Measurements from ENCODE around the gene GALNT9.
"Not testable (repeated sequence)": the region's sequence is repeated elsewhere in the genome, so short reads cannot be mapped to it uniquely, and the experiment has no call there.

GALNT9 gene

DNA sequence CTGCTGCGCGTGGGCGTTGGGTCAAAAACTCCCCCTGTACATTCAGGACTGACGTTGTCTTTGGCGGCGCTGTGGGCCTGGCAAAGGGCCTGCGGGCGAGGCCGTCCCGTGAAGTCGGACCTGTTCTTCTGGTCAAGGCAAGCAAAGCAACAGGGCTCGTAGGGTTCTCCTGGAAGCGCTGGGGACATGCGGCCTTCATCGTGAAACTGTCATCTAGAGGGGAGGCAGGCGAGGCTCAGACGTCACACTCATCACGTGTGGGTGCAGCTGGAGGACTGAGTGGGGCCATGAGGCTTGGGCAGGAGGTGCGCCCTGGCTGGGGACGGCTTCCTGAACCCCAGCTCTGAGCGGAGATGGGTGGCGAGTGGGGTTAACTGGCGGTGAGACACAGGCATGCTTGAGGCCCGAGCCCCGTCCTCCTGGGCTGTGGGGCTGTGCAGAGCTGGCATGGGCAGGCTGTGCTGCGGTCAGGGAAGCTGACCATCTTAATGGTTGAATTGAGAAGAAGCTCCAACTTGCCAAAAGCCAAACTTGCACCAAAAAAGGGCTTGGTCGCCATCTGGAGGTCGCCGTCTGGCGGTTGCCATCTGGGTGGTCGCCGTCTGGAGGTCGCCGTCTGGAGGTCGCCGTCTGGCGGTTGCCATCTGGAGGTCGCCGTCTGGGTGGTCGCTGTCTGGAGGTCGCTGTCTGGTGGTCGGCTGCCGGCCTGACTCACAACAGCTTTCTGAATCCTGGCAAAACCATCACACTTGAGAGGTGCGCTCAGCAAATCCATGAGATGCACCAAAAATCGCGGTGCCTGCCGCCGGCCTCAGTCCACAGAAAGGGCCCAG lies 119.0 kb downstream of the GALNT9 start:
- no peak for DNase-seq

DNA sequence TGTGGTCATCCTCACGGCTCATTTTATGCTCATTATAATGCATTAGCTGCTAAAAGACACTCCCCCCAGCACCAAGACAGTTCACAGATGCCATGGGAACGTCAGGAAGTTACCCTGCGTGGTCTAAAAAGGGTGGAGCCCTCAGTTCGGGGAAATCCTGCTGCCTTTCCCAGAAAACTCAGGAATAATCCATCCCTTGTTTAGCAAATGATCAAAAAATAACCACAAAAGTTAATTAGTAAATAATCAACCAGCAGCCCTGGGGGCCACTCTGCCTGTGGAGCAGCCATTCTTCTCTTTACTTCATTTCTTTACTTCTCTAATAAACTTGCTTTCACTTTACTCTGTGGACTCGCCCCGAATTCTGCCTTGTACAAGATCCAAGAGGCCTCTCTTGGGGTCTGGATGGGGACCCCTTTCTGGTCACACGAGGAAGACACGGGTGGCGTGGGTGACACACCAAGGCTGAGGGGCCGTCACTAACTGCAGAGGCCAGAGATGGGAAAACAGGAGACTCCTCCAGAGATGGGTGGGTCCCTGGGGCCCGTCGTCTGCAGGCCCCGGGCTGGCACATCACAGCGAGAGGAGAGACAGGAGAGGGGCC lies 119.7 kb downstream of the GALNT9 start:
- DNase-seq = no peak

DNA sequence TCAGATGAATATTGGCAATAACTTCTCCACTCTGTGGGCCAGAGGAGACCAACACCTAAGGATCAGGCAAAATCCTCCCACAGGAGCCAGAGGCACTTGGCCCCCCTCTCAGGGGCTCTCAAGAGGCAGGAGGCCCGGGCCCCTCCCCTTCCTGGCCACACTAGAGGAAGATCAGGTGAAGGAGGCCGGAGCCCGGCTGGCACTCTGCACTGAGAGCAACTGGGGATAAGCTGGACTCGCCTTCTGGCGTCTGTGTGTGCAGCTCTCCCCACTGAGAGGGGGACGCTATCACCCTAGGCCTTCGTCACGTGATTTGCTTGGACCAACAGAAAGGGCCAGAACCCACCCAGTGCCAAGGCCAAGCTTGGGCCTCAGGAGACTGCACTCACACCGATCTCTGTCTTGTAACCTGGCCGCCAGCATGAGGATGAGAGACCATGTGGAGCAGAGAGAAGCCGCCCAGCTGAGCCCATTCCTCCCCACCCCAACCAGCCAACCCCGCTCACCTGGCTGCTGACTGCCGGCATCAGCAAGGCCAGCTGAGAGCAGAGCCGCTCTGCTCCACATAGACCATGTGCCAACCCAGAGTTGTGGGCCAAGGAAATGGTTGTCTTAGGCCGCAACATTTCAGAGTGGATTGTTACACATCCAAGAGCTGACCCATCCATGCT lies 121.1 kb downstream of the GALNT9 start:
- DNase-seq = no peak

DNA sequence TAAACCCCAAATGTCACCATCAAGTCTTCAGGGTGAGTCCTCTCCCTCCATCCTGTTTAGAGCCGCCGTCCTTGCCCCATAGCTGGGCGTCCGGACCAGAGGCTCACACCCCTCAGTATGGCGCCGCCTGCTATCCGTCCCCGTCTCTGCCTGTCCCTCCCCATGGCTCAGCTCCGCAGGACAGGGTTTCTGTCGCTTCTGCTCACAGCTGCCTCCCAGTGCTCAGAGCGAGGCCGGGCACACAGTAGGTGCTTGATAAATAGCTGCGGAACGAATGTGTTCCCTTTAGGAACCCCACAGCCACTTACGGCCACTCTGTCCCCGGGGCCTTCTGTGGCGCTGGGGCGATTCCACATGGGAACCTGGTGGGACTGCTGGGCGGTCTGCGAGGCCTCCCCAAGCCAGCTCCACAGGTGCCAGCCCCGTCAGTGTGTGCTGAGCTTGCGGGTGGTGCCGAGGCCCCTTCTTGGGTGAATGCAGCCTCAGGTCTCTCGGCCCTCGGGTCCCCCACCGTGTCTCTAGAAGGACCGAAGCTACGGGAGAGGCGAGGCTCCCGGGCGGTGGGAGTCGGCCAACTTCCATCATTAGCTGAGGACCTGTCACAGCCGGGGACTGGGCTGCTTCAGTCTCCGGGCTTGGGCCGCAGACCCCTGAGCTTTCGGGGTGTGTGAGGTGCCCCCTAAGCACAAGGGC lies 122.2 kb downstream of the GALNT9 start:
- DNase-seq = no peak

DNA sequence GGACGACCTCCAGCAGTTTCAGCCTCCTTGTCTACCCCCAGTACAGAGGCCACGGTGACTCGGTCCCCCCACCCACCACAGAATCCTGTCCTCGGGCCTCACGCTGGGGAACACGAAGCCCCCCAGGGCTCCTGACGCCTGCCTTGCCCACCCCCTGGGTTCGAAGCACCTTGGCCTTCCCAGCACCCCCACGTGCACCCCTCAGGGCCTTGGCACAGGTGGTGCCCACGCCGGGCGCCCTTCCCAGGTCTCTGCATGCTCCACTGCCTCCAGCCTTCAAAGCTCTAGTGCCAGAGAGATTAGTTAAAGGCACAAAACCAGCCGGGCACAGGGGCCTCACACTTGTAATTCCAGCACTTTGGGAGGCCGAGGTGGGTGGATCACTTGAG lies 123.3 kb downstream of the GALNT9 start:
- DNase-seq = no peak

DNA sequence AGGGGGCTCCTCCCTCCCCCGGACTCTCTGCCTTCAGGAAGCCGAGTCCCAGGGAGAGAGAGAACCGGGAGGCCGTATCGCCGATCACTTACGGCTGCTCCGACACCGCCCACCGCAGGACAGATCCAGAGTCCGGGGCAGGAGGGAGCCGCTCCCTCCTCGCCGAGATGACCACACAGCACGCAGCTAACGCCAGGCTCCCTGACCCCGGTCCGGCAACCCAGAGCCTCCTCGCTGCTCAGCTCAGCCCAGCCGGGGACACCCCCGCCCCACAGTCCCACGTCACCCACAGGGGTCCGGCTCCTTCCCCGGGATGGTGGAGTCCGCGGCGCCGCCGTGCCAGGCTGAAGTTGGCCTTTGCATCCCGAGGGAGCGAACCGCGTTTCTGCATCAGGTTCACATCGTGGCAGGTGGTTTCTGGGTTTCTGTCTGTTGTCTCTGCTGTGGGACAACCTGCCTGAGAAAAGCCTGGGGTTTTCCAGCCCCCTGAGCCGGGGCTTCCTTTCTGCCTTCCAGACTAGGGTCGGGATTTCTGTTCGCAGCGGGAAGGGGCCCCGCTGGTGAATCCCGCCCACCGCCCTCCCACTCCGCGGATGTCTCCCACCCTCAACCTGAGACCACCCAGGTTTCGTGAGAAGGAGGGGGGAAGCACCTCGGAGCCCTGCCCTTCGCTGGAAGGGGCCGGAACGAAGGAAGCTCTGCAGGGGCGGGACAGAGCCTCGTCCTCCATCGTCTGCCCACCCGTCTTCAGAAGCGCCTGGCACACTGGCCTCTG lies 123.9 kb downstream of the GALNT9 start:
- DNase-seq = no peak

DNA sequence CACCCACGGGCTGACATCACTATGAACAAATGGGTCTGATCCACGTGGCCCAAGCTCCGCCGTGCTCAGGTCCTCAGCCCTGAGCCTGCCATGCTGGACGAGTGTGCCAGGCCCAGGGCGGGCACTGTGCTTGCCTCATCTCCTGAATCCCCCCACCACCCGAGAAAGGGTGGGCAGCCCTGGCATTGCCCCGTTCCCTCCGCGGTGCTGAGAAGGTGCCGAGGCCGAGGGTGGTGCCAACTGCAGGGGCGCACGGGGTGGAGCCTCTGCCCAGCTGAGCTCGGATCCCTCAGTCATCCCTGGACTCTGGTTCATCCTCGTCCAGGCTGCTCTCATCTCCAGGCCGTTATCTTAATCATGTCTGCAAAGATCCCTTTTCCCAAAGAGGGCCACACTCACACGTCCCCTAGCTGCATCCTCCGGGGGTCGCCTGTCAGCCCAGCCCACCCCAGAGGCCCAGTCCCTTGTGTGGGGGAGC lies 124.6 kb downstream of the GALNT9 start:
- no peak for DNase-seq

DNA sequence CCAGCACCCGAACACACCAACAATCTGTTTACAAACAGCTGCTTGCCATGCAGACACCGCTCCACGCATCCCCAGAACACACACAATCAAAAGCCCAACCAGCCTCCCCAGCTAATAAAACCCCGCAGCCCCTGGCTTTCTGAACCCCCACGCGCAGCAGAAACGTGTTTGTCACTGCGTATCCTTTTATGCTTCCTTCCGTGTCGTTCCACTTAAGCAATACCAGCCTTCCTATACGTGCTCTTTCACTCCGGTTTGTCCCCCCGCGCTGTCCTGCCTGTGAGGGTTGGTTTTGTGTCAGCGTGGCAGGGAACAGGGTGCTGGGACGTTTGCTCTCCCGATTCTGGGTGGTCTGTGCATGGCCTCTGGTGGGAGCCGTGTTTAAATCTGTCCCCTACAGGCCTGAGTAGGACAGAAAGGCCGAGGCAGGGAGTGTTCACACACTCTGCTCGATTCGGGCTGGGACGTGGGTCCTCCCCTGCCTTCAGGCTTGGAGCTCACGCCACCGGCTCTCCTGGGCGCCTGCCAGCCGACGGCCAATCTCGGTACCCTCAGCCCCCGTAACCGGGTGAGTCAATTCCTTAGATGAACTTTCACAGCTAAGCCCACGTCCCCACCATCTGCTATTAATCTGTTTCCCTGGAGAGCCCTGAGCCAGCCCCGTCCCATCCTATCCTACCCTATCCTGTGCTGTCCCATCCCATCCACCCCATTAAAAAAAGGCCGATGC lies 125.2 kb downstream of the GALNT9 start:
- DNase-seq = no peak

DNA sequence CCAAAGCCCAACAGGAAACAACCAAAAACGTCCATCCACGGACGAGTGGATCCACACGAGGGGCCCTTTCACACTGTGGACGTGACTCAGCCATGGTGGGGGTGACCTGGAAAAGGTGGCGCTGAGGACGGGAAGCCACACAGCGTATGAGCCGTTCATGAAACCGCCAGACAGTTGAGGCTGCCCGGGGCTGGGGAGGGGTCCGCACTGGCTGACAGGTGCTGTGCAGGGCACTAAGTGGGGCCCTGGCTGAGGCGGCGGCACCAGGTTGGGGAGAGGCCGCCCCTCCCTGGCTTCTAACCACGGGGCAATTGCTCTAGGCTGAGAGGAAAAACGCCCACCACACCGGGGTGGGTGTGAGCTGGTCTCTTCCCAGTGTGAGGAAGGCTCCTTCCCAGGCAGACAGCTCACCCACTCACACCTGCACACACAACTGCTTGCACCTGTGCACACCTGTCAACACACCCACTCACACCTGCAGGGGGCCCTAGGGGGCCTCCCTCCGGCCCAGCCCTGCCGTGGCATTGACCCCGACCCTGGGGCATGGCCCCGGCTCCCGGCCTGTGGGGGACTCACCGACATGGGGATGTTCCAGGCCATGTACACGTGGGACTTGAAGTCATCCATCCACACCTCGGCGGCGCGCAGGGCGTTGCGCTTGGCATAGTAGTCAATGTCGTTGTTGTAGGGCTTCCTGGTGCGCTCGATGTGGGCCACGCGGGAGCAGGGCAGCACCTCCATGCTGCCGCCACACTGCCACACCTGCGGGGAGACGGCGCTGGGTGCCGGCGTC lies 126.3 kb downstream of the GALNT9 start:
- no peak for DNase-seq

DNA sequence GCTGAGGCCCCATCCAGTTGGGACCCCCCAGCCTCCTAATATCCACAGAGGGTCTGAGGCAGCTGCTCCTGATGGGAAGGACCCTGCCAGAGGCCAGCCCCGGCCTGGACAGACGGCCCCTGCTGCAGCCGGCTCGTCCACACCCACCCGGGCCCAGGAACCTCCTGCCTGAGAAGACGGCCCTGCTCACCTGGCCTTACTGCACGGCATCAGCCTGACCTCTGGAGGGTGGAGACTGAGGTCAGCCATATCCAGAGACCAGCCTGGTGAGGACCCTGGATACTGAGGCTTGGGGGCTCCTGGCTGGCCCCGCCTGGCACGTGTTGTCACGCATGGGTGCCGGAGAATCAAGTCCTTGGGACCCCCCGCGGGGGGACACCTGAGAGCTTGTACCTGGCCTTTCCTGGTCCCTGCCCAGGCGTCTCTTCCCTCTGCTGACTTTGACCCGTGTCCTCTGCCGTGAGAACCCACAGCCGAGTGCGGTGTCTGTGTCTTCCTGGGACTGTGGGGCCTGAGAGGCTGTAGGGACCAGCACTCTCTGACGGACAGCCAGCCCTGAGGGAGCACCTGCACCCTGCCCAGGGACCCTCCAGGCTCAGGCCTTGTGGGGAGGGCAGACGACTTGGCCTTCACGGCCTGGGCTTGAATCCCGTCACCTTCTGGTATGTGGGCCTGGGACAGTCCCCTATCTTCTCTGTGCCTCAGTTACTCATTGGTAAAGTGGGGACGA lies 127.8 kb downstream of the GALNT9 start:
- DNase-seq = no peak

DNA sequence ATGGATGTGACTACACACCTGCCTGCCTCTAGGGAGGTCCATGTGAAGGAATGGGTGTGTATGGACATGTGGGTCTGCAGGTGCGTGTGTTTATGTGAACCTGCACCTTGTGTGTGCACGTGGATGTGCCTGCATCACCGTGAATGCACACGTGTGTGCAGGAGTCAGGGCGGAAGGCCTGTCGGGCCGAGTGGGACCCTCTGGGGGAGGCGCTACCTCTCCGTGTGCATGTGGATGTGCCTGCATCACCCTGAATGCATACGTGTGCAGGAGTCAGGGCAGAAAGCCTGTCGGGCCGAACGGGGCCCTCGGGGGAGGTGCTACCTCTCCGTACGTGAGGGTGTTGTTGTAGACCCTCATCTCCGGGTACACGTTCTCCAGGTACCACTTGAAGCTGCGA lies 128.6 kb downstream of the GALNT9 start:
- no peak for DNase-seq

DNA sequence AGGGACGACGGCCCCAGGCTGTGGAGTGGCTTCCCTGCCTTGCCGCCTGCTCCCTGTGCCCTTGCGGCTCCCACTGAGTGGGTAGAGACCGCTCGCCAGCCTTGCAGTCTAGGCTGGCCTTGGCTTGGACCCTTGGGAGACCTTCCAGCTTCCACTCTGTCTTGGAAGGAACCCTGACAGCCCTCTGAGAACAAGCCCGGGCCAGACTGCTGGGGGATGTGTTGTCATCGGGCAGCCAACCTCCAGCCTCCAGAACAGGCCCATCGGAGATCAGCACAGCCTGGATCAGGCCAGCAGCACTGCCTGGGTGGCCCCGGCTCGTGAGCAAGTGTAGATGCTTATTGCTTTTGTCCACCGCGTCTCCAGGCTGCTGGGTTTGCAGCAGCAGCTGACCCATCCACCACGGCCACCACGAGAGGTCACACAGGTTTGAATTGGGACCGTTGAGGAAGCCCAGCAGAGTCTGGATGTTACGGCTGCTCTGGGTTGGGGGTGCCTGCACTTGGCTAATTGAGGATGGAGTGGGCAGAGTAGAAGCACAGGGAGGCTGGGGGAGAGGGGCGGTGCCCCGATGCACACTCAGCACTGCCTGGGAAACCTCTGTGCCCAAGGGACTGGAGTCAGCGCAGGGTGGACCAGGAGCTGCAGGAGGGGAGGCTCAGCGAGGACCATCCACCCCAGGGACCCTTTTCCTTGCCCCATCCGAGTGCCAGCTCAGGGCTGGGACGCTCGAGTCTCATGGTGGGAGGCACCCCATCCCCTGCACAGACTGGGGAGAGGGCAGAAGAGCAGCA lies 129.7 kb downstream of the GALNT9 start:
- DNase-seq = no peak

DNA sequence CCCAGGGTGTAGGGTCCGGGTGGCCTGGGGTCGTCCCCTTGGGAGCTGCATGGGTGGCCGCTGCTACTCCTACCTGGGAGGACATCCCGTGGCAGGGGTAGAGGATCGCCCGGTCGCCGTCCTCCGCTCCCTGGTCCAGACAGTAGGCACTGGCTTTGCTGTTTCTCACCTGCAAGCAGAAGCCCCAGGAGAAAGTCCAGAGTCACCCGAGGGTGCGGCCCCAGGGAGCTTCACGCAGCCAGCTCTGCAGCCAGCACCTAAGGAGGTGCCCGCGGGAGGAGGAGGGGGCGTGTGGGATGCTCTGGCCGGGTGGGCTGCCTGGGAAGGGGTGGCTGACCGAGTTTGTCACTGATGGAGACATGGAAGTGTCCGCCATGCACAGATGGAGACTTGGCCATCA lies 130.3 kb downstream of the GALNT9 start:
- no peak for DNase-seq

DNA sequence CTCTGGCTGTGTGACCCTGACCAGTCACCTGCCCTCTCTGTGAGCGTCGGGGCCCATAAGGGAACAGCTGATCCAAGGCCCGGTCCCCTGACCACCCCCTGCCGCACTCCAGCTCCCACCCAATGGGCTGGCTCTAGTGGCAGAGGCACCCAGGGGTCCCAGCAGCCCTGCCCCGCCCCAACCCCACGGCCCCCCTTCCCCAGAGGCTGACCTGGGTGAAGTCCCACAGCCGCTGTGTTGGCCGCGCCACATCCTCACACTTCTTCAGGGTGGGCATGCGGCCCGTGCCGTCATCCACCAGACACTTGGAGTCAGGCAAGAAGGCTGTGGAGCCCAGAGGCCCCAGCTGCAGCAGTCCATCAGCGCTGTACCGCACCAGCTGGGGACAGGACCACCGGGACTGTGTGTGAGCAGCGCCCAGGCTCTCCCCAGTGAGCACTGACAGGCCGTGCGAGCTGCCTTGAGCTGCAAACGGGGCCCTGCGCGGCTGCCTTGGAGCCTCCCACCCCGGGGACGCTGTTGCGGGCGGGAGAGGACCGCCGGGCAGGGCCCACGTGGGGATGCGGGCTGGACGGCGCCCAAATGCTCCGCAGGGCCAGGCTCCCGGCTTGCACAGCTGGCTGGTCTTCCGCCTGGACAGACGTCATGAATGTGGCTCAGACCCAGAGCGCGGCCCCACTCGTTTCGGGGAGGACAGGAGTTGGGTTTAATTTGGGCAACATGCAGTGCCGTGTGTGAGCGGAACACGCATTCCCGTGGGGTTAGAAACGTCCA lies 131.6 kb downstream of the GALNT9 start:
- no peak for DNase-seq

DNA sequence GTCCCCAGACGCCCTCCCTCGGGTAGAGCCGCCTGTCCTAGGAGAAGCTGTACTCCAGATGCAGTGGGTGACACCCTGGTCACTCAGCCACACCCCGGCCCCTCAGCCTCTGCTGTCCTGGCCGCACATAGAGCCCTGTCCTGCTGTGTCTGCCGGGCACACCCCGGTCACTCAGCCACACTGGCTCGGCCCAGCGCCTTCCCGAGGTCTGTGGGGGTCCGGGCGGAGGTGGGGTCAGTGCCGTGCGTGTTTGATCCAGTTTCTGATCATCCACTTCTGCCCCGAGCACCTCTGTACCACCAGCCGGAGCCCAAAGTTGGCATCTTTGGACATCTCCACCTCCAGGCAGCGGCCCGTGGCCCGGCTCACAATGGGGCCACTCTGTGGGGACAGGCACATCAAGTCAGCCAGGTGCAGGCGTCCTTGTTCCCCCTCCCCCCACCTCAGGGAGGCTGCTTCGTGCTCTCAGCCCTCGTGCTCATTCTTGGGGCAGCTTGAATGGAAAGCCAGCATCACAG lies 132.5 kb downstream of the GALNT9 start:
- DNase-seq = no peak

DNA sequence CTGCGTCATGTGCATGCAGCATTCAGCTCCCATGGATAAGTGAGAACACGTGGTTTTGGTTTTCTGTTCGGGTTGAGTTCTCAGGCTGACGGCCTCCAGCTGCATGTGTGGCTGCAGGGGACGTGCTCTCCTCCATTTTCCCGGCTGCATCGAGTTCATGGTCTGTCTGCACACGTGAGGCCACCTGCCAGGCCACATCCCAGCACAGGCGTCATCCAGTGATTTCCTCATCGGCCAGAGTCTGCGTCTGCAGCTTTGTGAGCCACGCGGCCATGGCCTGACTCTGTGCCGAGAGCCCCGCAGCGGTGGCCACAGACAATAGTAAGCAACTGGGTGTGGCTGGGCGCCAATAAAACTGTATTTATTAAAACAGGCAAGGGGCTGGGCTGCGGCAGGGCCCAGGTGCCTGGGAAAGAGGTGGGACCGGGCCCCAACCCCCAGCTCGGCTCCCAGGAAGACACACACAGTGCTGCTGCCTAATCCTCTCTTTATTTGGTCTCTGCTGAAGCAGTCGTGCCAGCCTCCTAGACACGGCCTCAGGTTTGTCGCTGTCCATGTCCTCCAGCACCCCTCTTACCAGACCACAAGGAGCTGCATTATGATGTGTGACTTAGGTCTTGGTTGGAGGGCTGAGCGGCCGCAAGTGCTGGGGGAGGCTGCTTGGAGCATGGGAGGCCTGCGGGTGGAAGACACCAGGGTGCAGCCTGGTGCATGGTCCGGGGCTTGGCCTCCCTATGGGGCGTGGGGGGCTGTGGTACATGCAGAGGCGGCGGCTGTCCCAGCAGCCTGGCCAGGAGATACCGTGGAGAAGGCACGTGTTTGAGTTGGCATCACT lies 133.1 kb downstream of the GALNT9 start:
- no peak for DNase-seq

DNA sequence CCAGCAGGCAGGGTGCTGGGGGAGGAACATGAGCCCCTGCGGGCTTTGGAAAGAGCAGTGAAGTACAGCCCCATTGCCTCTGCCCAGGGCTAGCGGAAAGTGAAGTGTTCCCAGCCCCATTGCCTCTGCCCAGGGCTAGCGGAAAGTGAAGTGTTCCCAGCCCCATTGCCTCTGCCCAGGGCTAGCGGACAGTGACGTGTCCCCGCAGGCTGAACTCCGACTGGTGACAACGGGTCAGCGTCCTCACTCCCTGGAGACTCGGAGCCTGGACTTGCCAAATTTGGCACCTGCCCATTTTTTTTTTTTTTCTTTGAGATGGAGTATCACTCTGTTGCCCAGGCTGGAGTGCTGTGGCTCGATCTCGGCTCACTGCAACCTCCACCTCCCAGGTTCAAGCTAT lies 134.1 kb downstream of the GALNT9 start:
- DNase-seq = not testable (repeated sequence)
